H1 (cell line): ENCODE results near the gene GTF2IRD1. TPM values are rescaled to one million over a fixed set of nuclear protein-coding genes. Genes with fewer than 3 reads are reported as not detected.

Source experiments
- CTCF ChIA-PET: fragments of 300-600 bp; sonication (Branson Sonifier 250); formaldehyde crosslinking; loops from one replicate; lab custom pipeline; 2021; ENCODE audit not compliant: partially characterized antibody; lab: Charles Lee
- POLR2A ChIA-PET: fragments of 300-600 bp; sonication (Branson Sonifier 250); formaldehyde crosslinking; loops from one replicate; lab custom pipeline; 2021; ENCODE audit warnings: inconsistent platforms; ENCODE audit not compliant: partially characterized antibody; lab: Charles Lee
- DNase-seq, 2 experiments: peaks; one replicate each; pipeline versions ENCODE4 v3.0.0 to v3.0.0-alpha.2; 2010 to 2022; ENCODE audit warnings: low spot score in 2 of 2, low read depth in 1 of 2, mixed read lengths in 1 of 2
- FAIRE-seq: peaks from 2 replicates; lab custom pipeline; 2011; peaks lifted over from hg19 to GRCh38; lab: Jason Lieb, UNC
- H2AFZ ChIP-seq: 2 replicates; pipeline ENCODE4 v1.8.1; 2012; ENCODE audit warnings: low read length, inconsistent platforms
- H2AK5ac ChIP-seq: 2 replicates; pipeline ENCODE4 v1.6.1; 2013; ENCODE audit warnings: low read depth, low read length
- H2BK120ac ChIP-seq: replicated peaks from 2 replicates; pipeline ENCODE3; 2013; ENCODE audit warnings: low read depth, low read length, inconsistent platforms
- H2BK12ac ChIP-seq: 2 replicates; pipeline ENCODE4 v1.6.1; 2013; ENCODE audit warnings: low read depth, low read length
- H2BK15ac ChIP-seq: 2 replicates; pipeline ENCODE4 v1.6.1; 2013; ENCODE audit warnings: low read length
- H2BK20ac ChIP-seq: 2 replicates; pipeline ENCODE4 v1.6.1; 2013; ENCODE audit warnings: low read length
- H2BK5ac ChIP-seq: 2 replicates; pipeline ENCODE4 v1.6.1; 2013; ENCODE audit warnings: low read depth, low read length
- H3K14ac ChIP-seq: 2 replicates; pipeline ENCODE4 v1.6.1; 2013; ENCODE audit warnings: inconsistent platforms; ENCODE audit not compliant: insufficient read length
- H3K18ac ChIP-seq: 2 replicates; pipeline ENCODE4 v1.6.1; 2013; ENCODE audit warnings: low read length; ENCODE audit errors: extremely low read depth
- H3K23ac ChIP-seq: 2 replicates; pipeline ENCODE4 v1.6.1; 2013; ENCODE audit warnings: inconsistent platforms; ENCODE audit not compliant: insufficient read length
- H3K23me2 ChIP-seq: 2 replicates; pipeline ENCODE4 v1.6.1; 2013; ENCODE audit warnings: low read depth, low read length
- H3K27ac ChIP-seq: 2 replicates; pipeline ENCODE4 v1.6.1; 2011; ENCODE audit warnings: low read depth, low read length, inconsistent platforms
- H3K27me3 ChIP-seq, 4 experiments: replicated peaks in 1 of 4; 1 replicate in 1 of 4; 2 replicates in 3 of 4; pipeline versions ENCODE4 v1.6.1 to v1.8.1; 2011 to 2013; ENCODE audit warnings: low read length in 3 of 4, mild to moderate bottlenecking in 3 of 4, inconsistent platforms in 2 of 4, mixed read lengths in 2 of 4, moderate library complexity in 1 of 4; ENCODE audit not compliant: control insufficient read depth in 3 of 4, insufficient read depth in 3 of 4; ENCODE audit errors: extremely low read depth in 1 of 4
- H3K36me3 ChIP-seq, 4 experiments: 2 replicates each; pipeline versions ENCODE4 v1.6.1 to v1.8.1; 2011 to 2013; ENCODE audit warnings: mild to moderate bottlenecking in 4 of 4, low read length in 3 of 4, moderate library complexity in 2 of 4, control low read depth in 1 of 4, inconsistent platforms in 1 of 4; ENCODE audit not compliant: insufficient read depth in 4 of 4, control insufficient read depth in 2 of 4
- H3K4ac ChIP-seq: replicated peaks from 2 replicates; pipeline ENCODE3; 2013; ENCODE audit warnings: low read length, low read depth, mixed read lengths, inconsistent platforms; ENCODE audit not compliant: insufficient read length
- H3K4me1 ChIP-seq, 4 experiments: replicated peaks in 1 of 4; 1 replicate in 1 of 4; 2 replicates in 3 of 4; pipeline versions ENCODE4 v1.6.1 to v1.8.1; 2011 to 2013; ENCODE audit warnings: low read length in 3 of 4, inconsistent platforms in 2 of 4, mixed read lengths in 1 of 4; ENCODE audit not compliant: insufficient read depth in 4 of 4, control insufficient read depth in 3 of 4
- H3K4me2 ChIP-seq, 2 experiments: 2 replicates each; pipeline versions ENCODE4 v1.6.1 to v1.8.1; 2011 to 2013; ENCODE audit warnings: low read depth in 2 of 2, low read length in 2 of 2, control low read depth in 1 of 2, inconsistent platforms in 1 of 2, mild to moderate bottlenecking in 1 of 2; ENCODE audit not compliant: insufficient read depth in 1 of 2
- H3K4me3 ChIP-seq, 4 experiments: fragments of 200-600, 300-600 bp in 1 of 4; sonication (generic), shearing (Covaris generic), sonication (Bioruptor Twin) in 1 of 4; 2 replicates each; pipeline versions ENCODE4 v1.5.1 to v1.8.1; 2011 to 2016; ENCODE audit warnings: low read length in 4 of 4, low read depth in 3 of 4, control low read depth in 2 of 4, inconsistent platforms in 2 of 4, mild to moderate bottlenecking in 2 of 4, mixed read lengths in 1 of 4, moderate library complexity in 1 of 4; ENCODE audit not compliant: insufficient read depth in 2 of 4; ENCODE audit errors: extremely low read depth in 1 of 4
- H3K56ac ChIP-seq: replicated peaks from 2 replicates; pipeline ENCODE3; 2013; ENCODE audit warnings: low read depth, mild to moderate bottlenecking, mixed read lengths, low read length, inconsistent platforms; ENCODE audit not compliant: insufficient read length
- H3K79me1 ChIP-seq: 2 replicates; pipeline ENCODE4 v1.6.1; 2013; ENCODE audit warnings: low read depth, low read length, control low read depth
- H3K79me2 ChIP-seq, 2 experiments: 2 replicates each; pipeline versions ENCODE4 v1.6.1 to v1.8.1; 2012 to 2013; ENCODE audit warnings: low read length in 2 of 2, mild to moderate bottlenecking in 2 of 2, inconsistent platforms in 1 of 2; ENCODE audit not compliant: insufficient read depth in 2 of 2, control insufficient read depth in 1 of 2
- H3K9ac ChIP-seq, 4 experiments: replicated peaks in 1 of 4; 1 replicate in 1 of 4; 2 replicates in 3 of 4; pipeline versions ENCODE4 v1.6.1 to v1.8.1; 2011 to 2013; ENCODE audit warnings: low read depth in 3 of 4, low read length in 3 of 4, control low read depth in 2 of 4, mild to moderate bottlenecking in 2 of 4, moderate library complexity in 2 of 4, inconsistent platforms in 1 of 4; ENCODE audit errors: extremely low read depth in 1 of 4
- H3K9me3 ChIP-seq, 2 experiments: 2 replicates each; pipeline versions ENCODE4 v1.6.1 to v1.8.1; 2012 to 2013; ENCODE audit warnings: mild to moderate bottlenecking in 2 of 2, moderate library complexity in 2 of 2, control low read depth in 1 of 2, inconsistent platforms in 1 of 2, low read depth in 1 of 2, low read length in 1 of 2, mixed read lengths in 1 of 2; ENCODE audit not compliant: insufficient read depth in 2 of 2
- H4K20me1 ChIP-seq, 2 experiments: replicated peaks in 1 of 2; 2 replicates each; pipeline versions ENCODE3 to v1.8.1; 2011 to 2013; ENCODE audit warnings: inconsistent platforms in 2 of 2, low read length in 2 of 2, mild to moderate bottlenecking in 1 of 2; ENCODE audit not compliant: insufficient read depth in 2 of 2, control insufficient read depth in 1 of 2
- H4K5ac ChIP-seq: 2 replicates; pipeline ENCODE4 v1.6.1; 2013; ENCODE audit warnings: low read length, low read depth, mixed read lengths, inconsistent platforms; ENCODE audit not compliant: insufficient read length
- H4K8ac ChIP-seq: 2 replicates; pipeline ENCODE4 v1.8.0; 2013; ENCODE audit warnings: mild to moderate bottlenecking, moderate library complexity, low read length, inconsistent platforms; ENCODE audit not compliant: insufficient read depth; ENCODE audit errors: extremely low read depth
- H4K91ac ChIP-seq: replicated peaks from 2 replicates; pipeline ENCODE3; 2013; ENCODE audit warnings: low read length, mixed read lengths, inconsistent platforms; ENCODE audit not compliant: insufficient read length
- E2F6 ChIP-seq: IDR thresholded peaks from 2 replicates; pipeline ENCODE4 v1.6.1; 2012; ENCODE audit warnings: inconsistent platforms
- KDM5A ChIP-seq: fragments of 200-600 bp; IDR thresholded peaks from 2 replicates; pipeline ENCODE4 v1.7.1; 2012; ENCODE audit warnings: mild to moderate bottlenecking, low read length, inconsistent platforms, mixed read lengths
- WGBS, 2 experiments: shearing (Covaris generic) in 1 of 2; methylation state at CpG; one replicate each; pipeline versions ENCODE4 v1.1.6 to v1.1.7; 2013 to 2015; ENCODE audit warnings: low lambda C conversion rate in 2 of 2, mixed read lengths in 2 of 2, inconsistent platforms in 1 of 2, low coverage in 1 of 2, missing lambda C conversion rate in 1 of 2; ENCODE audit not compliant: insufficient replicate concordance in 2 of 2, insufficient coverage in 1 of 2, insufficient read length in 1 of 2; ENCODE audit errors: extremely low coverage in 1 of 2, missing lambda C conversion rate in 1 of 2; 5-methylcytosine and 5-hydroxymethylcytosine counted together
- polyA plus RNA-seq, 7 experiments: library from polyadenylated mRNA; depleted of rRNA in 3 of 7; stranded (reverse) in 5 of 7; unstranded in 2 of 7; fragments of >200 nt in 5 of 7; fragments of 200-250 nt in 2 of 7; gene quantifications; 1 replicate in 5 of 7; 2 replicates in 1 of 7; 4 replicates in 1 of 7; pipeline versions ENCODE4 v1.2.1 to v1.2.3, GENCODE V29; 2011 to 2013; ENCODE audit warnings: missing spikeins in 2 of 7, mixed read lengths in 2 of 7
- total RNA-seq: library from RNA; stranded (reverse); fragmentation: NEBNext Ultra II Directional; extraction: Animal tissue kit (Norgen Biotek cat#: 25700); gene quantifications from 2 replicates; pipeline ENCODE4 v1.2.1, GENCODE V29; 2021

Gene GTF2IRD1
- total and polyA plus RNA-seq, 2 of the 8 experiments (the other 6 are each of a cell fraction or from before 2014, with no cell fraction given), result 27.4 to 45.4 TPM

- Histone ChIP-seq H3K9ac (no peak overlapping the region), H2AFZ (no peak overlapping the region), H2BK120ac (no peak overlapping the region), H3K9me3 (no peaks in the 10 kb centered on the region), H3K79me2 (no peaks in the 10 kb centered on the region), H3K23ac (no peak overlapping the region), H2BK20ac (no peak overlapping the region), H3K4me3 (no peak overlapping the region), H2BK15ac (no peak overlapping the region), H3K27ac (no peak overlapping the region), H3K4ac (no peak overlapping the region), H3K27me3 (no peaks in the 10 kb centered on the region), H2AK5ac (no peak overlapping the region), H3K4me1 (peaks cover 0 to 11% (median 3%) of the 10 kb centered on the region in 4 experiments; a peak in 3 of 7 replicates), H3K79me1 (no peaks in the 10 kb centered on the region), H4K91ac (no peak overlapping the region), H3K36me3 (peaks cover 4 to 41% (median 26%) of the 10 kb centered on the region in 4 experiments; a peak in 7 of 8 replicates), H2BK12ac (no peak overlapping the region), H3K18ac (no peak overlapping the region), H2BK5ac (no peak overlapping the region), H4K8ac (no peak overlapping the region), H3K23me2 (no peaks in the 10 kb centered on the region), H3K4me2 (no peak overlapping the region), H3K56ac (no peak overlapping the region), H3K14ac (no peak overlapping the region), H4K20me1 (peaks cover 2 to 3% of the 10 kb centered on the region in 2 experiments), H4K5ac (no peak overlapping the region)
- DNase-seq, result no peak
- FAIRE-seq, result no peak
- POLR2A ChIA-PET, result interaction anchor here (2.8 kb wide), 1 partner anchor 24 kb away, joined by 8 read pairs; no protein-coding TSS in a partner anchor
- WGBS, 2 experiments, result 95% methylated on average over 10 of the region's 10 CpGs; no CpG with 5 or more reads in 1 of the 2 experiments
- CTCF ChIA-PET, result interaction anchor here (0.6 to 1.6 kb wide), 4 partner anchors 45 to 306 kb away, joined by 3 to 4 read pairs (median 3); no protein-coding TSS in a partner anchor
- TF ChIP-seq E2F6 (no peak), KDM5A (no peak)
Observed at GRCh38 chr7:74521855-74522254, 68.1 kb downstream of the GTF2IRD1 start.
